ENCODE results near the gene KYNU.
"Not testable (repeated sequence)": the region's sequence is repeated elsewhere in the genome, so short reads cannot be mapped to it uniquely, and the experiment has no call there.

Gene KYNU

DNA sequence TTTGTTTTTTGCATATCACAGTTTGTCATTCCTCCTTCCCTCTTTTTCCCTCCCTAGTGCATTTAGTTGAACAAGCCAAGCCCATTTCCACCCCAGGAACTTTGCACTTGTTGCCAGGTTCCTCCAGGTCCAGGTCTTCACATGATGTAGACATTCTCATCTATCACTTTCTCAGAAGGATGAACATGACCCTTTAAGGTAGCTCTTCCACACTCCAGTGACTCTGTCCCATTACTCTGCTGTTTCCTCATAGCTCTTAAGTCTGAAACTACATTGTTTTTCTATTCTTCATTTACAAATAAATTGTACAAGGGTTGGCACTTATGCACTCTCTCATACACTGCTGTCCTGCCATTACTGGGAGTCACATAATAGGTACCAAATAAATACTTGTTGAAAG, 6.1 kb downstream of the KYNU start:
- H3K4me3 ChIP-seq (replicated peaks; ENCODE audit: low read depth, low read length), result no peak overlapping the region
- TF ChIP-seq, protein P1, sequence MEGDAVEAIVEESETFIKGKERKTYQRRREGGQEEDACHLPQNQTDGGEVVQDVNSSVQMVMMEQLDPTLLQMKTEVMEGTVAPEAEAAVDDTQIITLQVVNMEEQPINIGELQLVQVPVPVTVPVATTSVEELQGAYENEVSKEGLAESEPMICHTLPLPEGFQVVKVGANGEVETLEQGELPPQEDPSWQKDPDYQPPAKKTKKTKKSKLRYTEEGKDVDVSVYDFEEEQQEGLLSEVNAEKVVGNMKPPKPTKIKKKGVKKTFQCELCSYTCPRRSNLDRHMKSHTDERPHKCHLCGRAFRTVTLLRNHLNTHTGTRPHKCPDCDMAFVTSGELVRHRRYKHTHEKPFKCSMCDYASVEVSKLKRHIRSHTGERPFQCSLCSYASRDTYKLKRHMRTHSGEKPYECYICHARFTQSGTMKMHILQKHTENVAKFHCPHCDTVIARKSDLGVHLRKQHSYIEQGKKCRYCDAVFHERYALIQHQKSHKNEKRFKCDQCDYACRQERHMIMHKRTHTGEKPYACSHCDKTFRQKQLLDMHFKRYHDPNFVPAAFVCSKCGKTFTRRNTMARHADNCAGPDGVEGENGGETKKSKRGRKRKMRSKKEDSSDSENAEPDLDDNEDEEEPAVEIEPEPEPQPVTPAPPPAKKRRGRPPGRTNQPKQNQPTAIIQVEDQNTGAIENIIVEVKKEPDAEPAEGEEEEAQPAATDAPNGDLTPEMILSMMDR (IDR thresholded peaks at IDR 0.05; ENCODE audit: low read length, missing control alignments), result no peak
- no peak for DNase-seq (ENCODE audit: low read depth)

DNA sequence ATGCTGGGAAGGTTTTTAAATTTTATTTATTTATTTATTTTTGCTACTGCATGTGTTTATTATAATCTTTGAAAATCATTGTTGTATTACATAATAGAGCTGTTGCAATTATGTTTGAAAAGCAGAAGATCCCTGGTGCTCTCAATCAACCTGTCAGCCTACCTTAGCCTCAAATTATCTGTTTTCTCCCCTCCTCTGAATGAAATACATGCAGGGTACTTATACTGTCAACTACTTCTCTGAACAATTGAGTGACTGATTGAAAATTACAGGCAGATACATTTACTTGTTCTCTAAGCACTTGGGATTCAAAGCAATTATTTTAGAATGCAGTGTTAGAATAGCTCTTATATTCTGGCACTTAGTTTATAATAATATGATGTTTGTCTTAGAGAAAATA, 8.1 kb downstream of the KYNU start:
- H3K4me3 ChIP-seq (replicated peaks; ENCODE audit: low read depth, low read length), result no peak overlapping the region
- no peak for DNase-seq (ENCODE audit: low read depth)
- TF ChIP-seq, protein P1 (IDR thresholded peaks at IDR 0.05; ENCODE audit: low read length, missing control alignments), result no peak

DNA sequence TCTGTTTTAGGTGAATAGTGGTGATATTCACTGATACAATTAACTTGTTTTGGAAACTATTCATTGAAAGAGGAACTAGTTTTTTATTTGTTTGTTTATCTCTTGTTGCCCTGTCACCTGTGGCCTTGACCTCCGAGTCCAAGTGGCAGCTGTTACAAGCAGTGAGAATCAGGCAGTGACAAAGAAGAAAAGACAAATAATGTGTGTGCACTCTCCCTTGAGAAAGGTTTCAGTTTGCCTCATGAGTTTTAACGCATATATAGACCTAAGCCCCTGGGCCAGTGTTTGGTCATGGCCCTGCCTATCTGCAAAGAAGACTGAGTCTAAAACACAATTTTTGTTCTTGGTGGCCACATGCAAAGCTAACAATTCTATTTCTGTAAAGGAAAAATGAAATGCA, 15.3 kb downstream of the KYNU start:
- H3K4me3 ChIP-seq (replicated peaks; ENCODE audit: low read depth, low read length), result no peak overlapping the region
- no peak for DNase-seq (ENCODE audit: low read depth)
- TF ChIP-seq, protein P1 (IDR thresholded peaks at IDR 0.05; ENCODE audit: low read length, missing control alignments), result no peak

DNA sequence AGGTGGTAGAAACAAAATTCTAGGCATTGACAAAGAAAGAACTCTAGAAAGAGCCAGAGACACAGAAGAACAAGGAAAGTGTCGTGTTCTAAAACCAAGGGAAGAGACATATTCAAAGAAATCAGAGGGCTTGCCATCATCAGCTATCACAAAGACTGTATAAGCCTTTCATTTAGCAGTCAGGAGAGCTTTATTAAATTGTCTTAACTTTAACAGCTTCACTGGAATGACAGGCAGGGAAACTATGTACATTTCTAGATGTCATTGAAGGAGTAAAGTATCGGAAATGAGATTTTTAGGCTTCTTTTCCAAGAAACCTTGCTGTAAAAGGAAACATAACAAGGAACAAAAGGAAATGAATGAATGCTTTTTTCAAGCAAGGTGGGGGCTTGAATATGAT, 15.8 kb downstream of the KYNU start:
- TF ChIP-seq, protein P1 (IDR thresholded peaks at IDR 0.05; ENCODE audit: low read length, missing control alignments), result no peak
- H3K4me3 ChIP-seq (replicated peaks; ENCODE audit: low read depth, low read length), result no peak overlapping the region
- no peak for DNase-seq (ENCODE audit: low read depth)

DNA sequence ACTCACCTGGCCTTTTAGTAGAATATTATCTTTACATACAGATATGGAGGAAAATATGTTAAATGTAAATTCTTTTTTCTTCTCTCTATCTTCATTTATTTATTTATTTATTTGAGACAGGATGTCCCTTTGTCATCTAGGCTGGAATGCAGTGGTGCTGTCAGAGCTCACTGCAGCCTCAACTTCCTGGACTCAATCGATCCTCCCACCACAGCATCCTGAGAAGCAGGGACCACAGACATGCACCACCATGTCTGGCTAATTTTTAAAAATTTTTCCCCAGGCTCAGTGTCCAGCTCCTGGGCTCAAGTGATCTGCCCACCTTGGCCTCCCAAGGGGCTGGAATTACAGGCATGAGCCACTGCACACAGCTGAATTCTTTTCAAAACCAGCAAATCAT, 20.3 kb downstream of the KYNU start:
- TF ChIP-seq, protein P1 (IDR thresholded peaks at IDR 0.05; ENCODE audit: low read length, missing control alignments), result no peak
- no peak overlapping the region for H3K4me3 ChIP-seq (replicated peaks; ENCODE audit: low read depth, low read length)
- no peak for DNase-seq (ENCODE audit: low read depth)

DNA sequence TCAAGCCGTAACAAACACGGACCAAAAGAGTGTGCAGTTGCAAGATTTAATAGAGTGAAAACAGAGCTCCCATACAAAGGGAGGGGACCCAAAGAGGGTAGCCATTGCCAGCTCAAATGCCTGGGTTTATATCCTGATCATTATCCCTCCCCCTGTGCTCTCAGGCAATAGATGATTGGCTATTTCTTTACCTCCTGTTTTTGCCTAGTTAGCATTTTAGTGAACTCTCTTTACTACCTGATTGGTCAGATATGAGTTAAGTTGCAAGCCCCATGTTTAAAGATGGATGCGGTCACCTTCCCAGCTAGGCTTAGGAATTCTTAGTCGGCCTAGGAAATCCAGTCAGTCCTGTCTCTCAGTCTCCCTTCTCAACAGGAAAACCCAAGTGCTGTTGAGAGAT, 22.9 kb downstream of the KYNU start:
- DNase-seq (ENCODE audit: low read depth); H3K4me3 ChIP-seq (replicated peaks; ENCODE audit: low read depth, low read length): not testable (repeated sequence)

DNA sequence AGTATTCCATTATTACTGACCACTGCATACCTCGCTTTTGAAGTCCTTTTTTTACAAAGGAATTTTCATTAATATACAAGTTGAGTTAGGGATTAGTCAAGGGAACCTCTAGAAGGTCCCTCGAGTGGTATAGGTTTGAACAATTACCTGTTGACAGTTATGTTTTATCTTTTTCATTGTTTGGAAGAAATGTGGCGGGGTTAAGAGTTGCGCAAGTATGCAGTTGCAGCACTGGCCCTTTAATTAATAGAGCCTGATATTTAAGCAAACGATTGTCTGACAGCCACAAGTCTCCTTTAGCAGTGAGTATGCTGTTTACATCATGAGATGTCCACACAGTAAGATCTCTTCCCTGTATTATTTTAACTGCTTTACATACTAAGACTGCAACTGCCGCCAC, 24.3 kb downstream of the KYNU start:
- H3K4me3 ChIP-seq (replicated peaks; ENCODE audit: low read depth, low read length), result no peak overlapping the region
- DNase-seq (ENCODE audit: low read depth), result no peak
- TF ChIP-seq, protein P1 (IDR thresholded peaks at IDR 0.05; ENCODE audit: low read length, missing control alignments), result no peak

DNA sequence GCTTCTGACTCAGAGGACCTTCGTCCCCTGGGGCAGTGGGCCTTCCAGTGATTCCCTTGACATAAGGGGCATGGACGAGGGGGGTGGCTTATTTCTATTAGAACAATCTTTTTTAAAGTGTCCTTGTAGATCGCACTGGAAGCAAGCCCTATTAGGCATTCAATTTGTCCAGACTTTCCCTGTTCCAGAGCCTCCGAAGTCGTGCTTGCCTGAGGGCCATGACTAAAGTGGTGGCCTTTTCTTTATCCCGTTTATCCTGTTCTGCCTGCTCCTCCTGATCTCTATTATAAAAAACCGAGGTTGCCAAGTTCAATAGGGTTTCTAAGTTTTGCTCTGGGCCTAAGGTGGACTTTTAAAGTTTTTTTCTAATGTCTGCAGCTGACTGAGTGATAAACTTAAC, 26.3 kb downstream of the KYNU start:
- not testable (repeated sequence) for H3K4me3 ChIP-seq (replicated peaks; ENCODE audit: low read depth, low read length); DNase-seq (ENCODE audit: low read depth)

Measured in fibroblast of pulmonary artery (primary cell).